ENCODE data around the gene TRMU. TPM values are rescaled to one million over a fixed set of nuclear protein-coding genes. Genes with fewer than 3 reads are reported as not detected.

The TRMU gene
- total RNA-seq, 1 donor from 2014 or later: 39.0 TPM

- DNase-seq (ENCODE audit: low read depth): no peak
- no peak for TF ChIP-seq CTCF (conservative IDR thresholded peaks at IDR 0.05; ENCODE audit: low read depth, low read length)
- H3K4me3 ChIP-seq (ENCODE audit: low read depth, low read length): no peak overlapping the region
Observed at GRCh38 chr22:46356496-46357480, 21.3 kb downstream of the TRMU start.

GRCh38 chr22:46357711-46358520, 22.4 kb downstream of the TRMU start:
- no peak overlapping the region for H3K4me3 ChIP-seq (ENCODE audit: low read depth, low read length)
- TF ChIP-seq CTCF (conservative IDR thresholded peaks at IDR 0.05; ENCODE audit: low read depth, low read length): no peak
- DNase-seq (ENCODE audit: low read depth): no peak

- TF ChIP-seq CTCF (conservative IDR thresholded peaks at IDR 0.05; ENCODE audit: low read depth, low read length): no peak
- no peak for DNase-seq (ENCODE audit: low read depth)
- H3K4me3 ChIP-seq (ENCODE audit: low read depth, low read length): no peak overlapping the region
Observed at GRCh38 chr22:46358766-46359165, 23.3 kb downstream of the TRMU start.

- TF ChIP-seq CTCF (conservative IDR thresholded peaks at IDR 0.05; ENCODE audit: low read depth, low read length): no peak
- no peak for DNase-seq (ENCODE audit: low read depth)
Observed at GRCh38 chr22:46359362-46359761, 23.8 kb downstream of the TRMU start.

GRCh38 chr22:46360097-46360496, 24.6 kb downstream of the TRMU start:
- no peak for DNase-seq (ENCODE audit: low read depth)
- TF ChIP-seq CTCF (conservative IDR thresholded peaks at IDR 0.05; ENCODE audit: low read depth, low read length): no peak
- H3K4me3 ChIP-seq (ENCODE audit: low read depth, low read length): no peak overlapping the region

More at GRCh38 chr22:46359362-46359761, 23.8 kb downstream of the TRMU start:
- H3K4me3 ChIP-seq (ENCODE audit: low read depth, low read length): no peak overlapping the region

GRCh38 chr22:46360891-46361290, 25.4 kb downstream of the TRMU start:
- no peak for TF ChIP-seq CTCF (conservative IDR thresholded peaks at IDR 0.05; ENCODE audit: low read depth, low read length)
- H3K4me3 ChIP-seq (ENCODE audit: low read depth, low read length): no peak overlapping the region
- DNase-seq (ENCODE audit: low read depth): no peak

Data from epithelial cell of proximal tubule (primary cell).